GM23338 (cell line): ENCODE measurements around the gene CIPC. TPM values are rescaled to one million over a fixed set of nuclear protein-coding genes. Genes with fewer than 3 reads are reported as not detected.

ENCODE experiments used
- ATAC-seq: fragments of 200-7000 bp; cut with Tn5 transposase; 3 replicates; pipeline ENCODE4 v1.9.1; 2020
- DNase-seq: peaks from one replicate; pipeline ENCODE4 v3.0.0-alpha.2; 2015; ENCODE audit warnings: low spot score
- H2AFZ ChIP-seq: fragments of 200-600 bp; sonication (generic); 2 replicates; pipeline ENCODE4 v1.8.0; 2016; ENCODE audit warnings: antibody characterized with exemption, mild to moderate bottlenecking, moderate library complexity
- H3F3A ChIP-seq: fragments of 200-600 bp; sonication (generic); replicated peaks from 2 replicates; pipeline ENCODE4 v1.8.0; 2017; ENCODE audit warnings: antibody characterized with exemption, mixed run types, low read depth
- H3K27ac ChIP-seq: fragments of 200-600 bp; sonication (generic); 2 replicates; pipeline ENCODE4 v1.6.1; 2016; ENCODE audit warnings: low read depth
- H3K27me3 ChIP-seq: fragments of 200-600 bp; sonication (generic); 2 replicates; pipeline ENCODE4 v1.8.0; 2016; ENCODE audit warnings: mild to moderate bottlenecking, mixed run types, moderate library complexity; ENCODE audit not compliant: insufficient read depth
- H3K36me3 ChIP-seq: fragments of 200-600 bp; sonication (generic); 2 replicates; pipeline ENCODE4 v1.8.0; 2016; ENCODE audit warnings: mild to moderate bottlenecking; ENCODE audit not compliant: insufficient read depth
- H3K4me1 ChIP-seq: fragments of 200-600 bp; sonication (generic); 2 replicates; pipeline ENCODE4 v1.8.0; 2016; ENCODE audit warnings: mild to moderate bottlenecking, moderate library complexity; ENCODE audit not compliant: insufficient read depth
- H3K4me2 ChIP-seq: fragments of 200-600 bp; sonication (generic); 2 replicates; pipeline ENCODE4 v1.7.1; 2017; ENCODE audit warnings: mixed run types
- H3K4me3 ChIP-seq: fragments of 200-600 bp; sonication (generic); 2 replicates; pipeline ENCODE4 v1.6.1; 2016; ENCODE audit warnings: mixed run types
- H3K79me2 ChIP-seq: fragments of 200-600 bp; sonication (generic); replicated peaks from 2 replicates; pipeline ENCODE4 v1.8.0; 2017; ENCODE audit warnings: mild to moderate bottlenecking; ENCODE audit not compliant: insufficient read depth
- H3K9me2 ChIP-seq: fragments of 200-600 bp; sonication (generic); 2 replicates; pipeline ENCODE4 v1.8.0; 2017; ENCODE audit not compliant: insufficient read depth
- H4K20me1 ChIP-seq: fragments of 200-600 bp; sonication (generic); replicated peaks from 2 replicates; pipeline ENCODE4 v1.8.0; 2017; ENCODE audit warnings: mild to moderate bottlenecking; ENCODE audit not compliant: insufficient read depth
- H3K27ac Mint-ChIP-seq: 2 replicates; pipeline ENCODE4 v1.8.0; 2020; ENCODE audit warnings: inconsistent platforms, mild to moderate bottlenecking, moderate library complexity, mixed read lengths
- H3K27me3 Mint-ChIP-seq: 3 replicates; pipeline ENCODE4 v1.8.0; 2022; ENCODE audit warnings: low read depth, mild to moderate bottlenecking, moderate library complexity, mixed read lengths, inconsistent platforms; ENCODE audit not compliant: insufficient read depth, poor library complexity
- H3K36me3 Mint-ChIP-seq: 3 replicates; pipeline ENCODE4 v1.8.0; 2021; ENCODE audit warnings: low read depth, mild to moderate bottlenecking, inconsistent platforms, moderate library complexity, mixed read lengths
- H3K4me1 Mint-ChIP-seq: 3 replicates; pipeline ENCODE4 v1.8.0; 2020; ENCODE audit warnings: mild to moderate bottlenecking, inconsistent platforms, mixed read lengths
- H3K4me3 Mint-ChIP-seq: 3 replicates; pipeline ENCODE4 v1.8.0; 2021; ENCODE audit warnings: moderate library complexity, mild to moderate bottlenecking, inconsistent platforms, mixed read lengths
- H3K9me3 Mint-ChIP-seq: 3 replicates; pipeline ENCODE4 v1.8.0; 2020; ENCODE audit warnings: moderate library complexity, mild to moderate bottlenecking, inconsistent platforms, mixed read lengths
- CTCF ChIP-seq, 2 experiments: fragments of 200-600 bp in 1 of 2; sonication (generic) in 1 of 2; conservative IDR thresholded peaks; 2 replicates each; pipeline versions ENCODE4 v1.5.1 to v1.6.1; 2016 to 2017; ENCODE audit warnings: antibody characterized with exemption in 2 of 2, low read depth in 2 of 2, mild to moderate bottlenecking in 2 of 2, moderate library complexity in 1 of 2
- ETS1 ChIP-seq: IDR thresholded peaks from 2 replicates; pipeline ENCODE4 v1.6.1; 2016; ENCODE audit warnings: antibody characterized with exemption
- EZH2 ChIP-seq: fragments of 200-600 bp; sonication (generic); IDR thresholded peaks from one replicate; pipeline ENCODE4 v1.8.0; 2017; ENCODE audit warnings: antibody characterized with exemption, mild to moderate bottlenecking, low read depth; ENCODE audit not compliant: unreplicated experiment
- EZH2phosphoT487 ChIP-seq: fragments of 200-600 bp; sonication (generic); IDR thresholded peaks from one replicate; pipeline ENCODE4 v1.8.1; 2018; ENCODE audit warnings: antibody characterized with exemption; ENCODE audit not compliant: unreplicated experiment
- JUNB ChIP-seq: IDR thresholded peaks from one replicate; pipeline ENCODE4 v1.6.1; 2016; ENCODE audit warnings: antibody characterized with exemption; ENCODE audit not compliant: unreplicated experiment
- NANOG ChIP-seq: IDR thresholded peaks from 2 replicates; pipeline ENCODE4 v1.6.1; 2016; ENCODE audit warnings: antibody characterized with exemption, borderline replicate concordance
- POLR2AphosphoS5 ChIP-seq: IDR thresholded peaks from 2 replicates; pipeline ENCODE4 v1.6.1; 2016; ENCODE audit warnings: antibody characterized with exemption, low read depth
- REST ChIP-seq: IDR thresholded peaks from one replicate; pipeline ENCODE4 v1.6.1; 2018; ENCODE audit warnings: antibody characterized with exemption; ENCODE audit not compliant: unreplicated experiment
- STAT1 ChIP-seq: IDR thresholded peaks from one replicate; pipeline ENCODE4 v1.6.1; 2016; ENCODE audit warnings: antibody characterized with exemption; ENCODE audit not compliant: unreplicated experiment
- ZNF114 ChIP-seq: fragments of 250-450 bp; sonication (Bioruptor Pico); IDR thresholded peaks from 2 replicates; pipeline ENCODE4 v1.5.0; 2020; ENCODE audit warnings: mild to moderate bottlenecking, moderate library complexity
- ZNF331 ChIP-seq: fragments of 250-450 bp; sonication (Bioruptor Pico); IDR thresholded peaks from 2 replicates; pipeline ENCODE4 v1.5.0; 2020; ENCODE audit warnings: low read depth, mild to moderate bottlenecking, moderate library complexity
- ZNF462 ChIP-seq: fragments of 250-450 bp; sonication (Bioruptor Pico); IDR thresholded peaks from 2 replicates; pipeline ENCODE4 v1.5.0; 2020; ENCODE audit warnings: mild to moderate bottlenecking, moderate library complexity
- polyA plus RNA-seq: library from polyadenylated mRNA; unstranded; fragments of >200 nt; fragmentation: Nextera tagmentation; extraction: Ambion mirVana; gene quantifications from 2 replicates; pipeline ENCODE4 v1.2.1, GENCODE V29; 2016
- total RNA-seq: library from RNA; depleted of rRNA; stranded (reverse); fragments of >200 nt; shearing (Covaris generic); gene quantifications from 2 replicates; pipeline ENCODE4 v1.2.3, GENCODE V29; 2014

CIPC gene
- total and polyA plus RNA-seq, 2 experiments from 2014 or later: 8.1 to 36.9 TPM

GRCh38 chr14:77133720-77134338 is 35.8 kb downstream of the CIPC start (continued):
- TF ChIP-seq REST: peak; percentile 89
- TF ChIP-seq ETS1: no peak
- TF ChIP-seq STAT1: no peak
- 0 out of 4 replicates have a peak, but pooled peaks of 1 of the 2 experiments have one; percentile 3 for TF ChIP-seq CTCF (conservative IDR thresholded peaks at IDR 0.05; ENCODE audit: low read depth in 2 of 2)
- no peak for TF ChIP-seq JUNB
- no peak for TF ChIP-seq ZNF114
- no peak for TF ChIP-seq NANOG

- Histone ChIP-seq H3K79me2 (peaks cover 38% of the 10 kb centered on the region), H2AFZ (no peak overlapping the region), H3F3A (peaks cover 17% of the 10 kb centered on the region), H3K9me2 (no peaks in the 10 kb centered on the region), H3K27ac (no peak overlapping the region), H3K27me3 (no peaks in the 10 kb centered on the region), H3K36me3 (peaks cover 19% of the 10 kb centered on the region), H4K20me1 (peaks cover 34% of the 10 kb centered on the region), H3K4me1 (peaks cover 32% of the 10 kb centered on the region), H3K4me2 (peak overlapping the region; percentile 91), H3K4me3 (peak overlapping the region; percentile 93)
- no peak overlapping the region for H3K27ac Mint-ChIP-seq
- H3K4me1 Mint-ChIP-seq: peaks cover 33% of the 10 kb centered on the region
- DNase-seq: no peak
- H3K27me3 Mint-ChIP-seq: peaks cover 24% of the 10 kb centered on the region
- no peak for ATAC-seq
- H3K4me3 Mint-ChIP-seq: peak overlapping the region; percentile 94
- H3K9me3 Mint-ChIP-seq: no peaks in the 10 kb centered on the region; the same call in 2 of the 3 replicates
- peaks cover 46% of the 10 kb centered on the region for H3K36me3 Mint-ChIP-seq
- TF ChIP-seq NANOG: no peak
- no peak for TF ChIP-seq EZH2
- TF ChIP-seq ZNF462: no peak
- no peak for TF ChIP-seq ZNF331 (CRISPR knock-in tag)
- TF ChIP-seq EZH2phosphoT487: no peak
- TF ChIP-seq STAT1: no peak
- TF ChIP-seq JUNB: no peak
- TF ChIP-seq POLR2AphosphoS5: no peak
Measured at GRCh38 chr14:77139022-77139421, 41.0 kb downstream of the CIPC start.
